ENCODE results near the gene FARS2.
A peak's percentile ranks its signal among the peaks of the same experiment; 100 is the strongest.

Gene FARS2

GRCh38 chr6:5584078-5584482 lies 322.8 kb downstream of the FARS2 start:
- DNase-seq (ENCODE audit: low read depth) = no peak

GRCh38 chr6:5587648-5588047 lies 326.3 kb downstream of the FARS2 start:
- no peak for DNase-seq (ENCODE audit: low read depth)

GRCh38 chr6:5589422-5590141 lies 328.3 kb downstream of the FARS2 start:
- DNase-seq (ENCODE audit: low read depth) = no peak

- no peak for DNase-seq (ENCODE audit: low read depth)
These were observed 328.9 kb downstream of the FARS2 start for GRCh38 chr6:5590187-5590586.

- DNase-seq (ENCODE audit: low read depth) = no peak
These were observed 331.7 kb downstream of the FARS2 start for GRCh38 chr6:5592886-5593519.

GRCh38 chr6:5595184-5595583 lies 333.9 kb downstream of the FARS2 start:
- DNase-seq (ENCODE audit: low read depth) = no peak

- DNase-seq (ENCODE audit: low read depth) = no peak
These were observed 336.1 kb downstream of the FARS2 start for GRCh38 chr6:5597413-5597812.

GRCh38 chr6:5598123-5598522 lies 336.8 kb downstream of the FARS2 start:
- no peak for DNase-seq (ENCODE audit: low read depth)

GRCh38 chr6:5599127-5599526 lies 337.8 kb downstream of the FARS2 start:
- no peak for DNase-seq (ENCODE audit: low read depth)

GRCh38 chr6:5605937-5606336 lies 344.6 kb downstream of the FARS2 start:
- DNase-seq (ENCODE audit: low read depth) = no peak

- DNase-seq (ENCODE audit: low read depth) = no peak
These were observed 345.2 kb downstream of the FARS2 start for GRCh38 chr6:5606546-5606945.

GRCh38 chr6:5610640-5611039 lies 349.3 kb downstream of the FARS2 start:
- no peak for DNase-seq (ENCODE audit: low read depth)

GRCh38 chr6:5617179-5617578 lies 355.9 kb downstream of the FARS2 start:
- DNase-seq (ENCODE audit: low read depth) = no peak

- peak; percentile 8 for DNase-seq (ENCODE audit: low read depth)
These were observed 357.9 kb downstream of the FARS2 start for GRCh38 chr6:5619249-5619648.

GRCh38 chr6:5622276-5623005 lies 361.1 kb downstream of the FARS2 start:
- no peak for DNase-seq (ENCODE audit: low read depth)

- no peak for DNase-seq (ENCODE audit: low read depth)
These were observed 362.5 kb downstream of the FARS2 start for GRCh38 chr6:5623769-5624168.

- DNase-seq (ENCODE audit: low read depth) = no peak
These were observed 362.9 kb downstream of the FARS2 start for GRCh38 chr6:5624256-5624655.

GRCh38 chr6:5626727-5627426 lies 365.6 kb downstream of the FARS2 start:
- DNase-seq (ENCODE audit: low read depth) = no peak

GRCh38 chr6:5630636-5631035 lies 369.3 kb downstream of the FARS2 start:
- DNase-seq (ENCODE audit: low read depth) = no peak

GRCh38 chr6:5632348-5632935 lies 371.1 kb downstream of the FARS2 start:
- DNase-seq (ENCODE audit: low read depth) = no peak

GRCh38 chr6:5634525-5634924 lies 373.2 kb downstream of the FARS2 start:
- DNase-seq (ENCODE audit: low read depth) = no peak
